HEK293 (cell line): ENCODE results near the gene CSK.

Experiments used
- CTCF ChIA-PET: fragments of 350-600 bp; formaldehyde crosslinking; extraction: SDS; loops from one replicate; lab custom pipeline; 2021; ENCODE audit warnings: antibody characterized with exemption; lab: Yijun Ruan, JAX
- POLR2A ChIA-PET: fragments of 300-600 bp; formaldehyde crosslinking; extraction: SDS; loops from one replicate; lab custom pipeline; 2020; ENCODE audit warnings: antibody characterized with exemption, inconsistent platforms; lab: Yijun Ruan, JAX
- H3K27ac ChIP-seq: fragments of 200-500 bp; sonication (Bioruptor generic); 2 replicates; pipeline ENCODE4 v1.5.1; 2014; ENCODE audit warnings: low read depth, low read length, control low read depth, inconsistent platforms; ENCODE audit errors: extremely low read depth
- H3K36me3 ChIP-seq, 2 experiments: fragments of 200-500 bp in 1 of 2; sonication (Bioruptor generic) in 1 of 2; 1 replicate in 1 of 2; 2 replicates in 1 of 2; pipeline ENCODE4 v1.5.1; 2014 to 2017; ENCODE audit warnings: inconsistent platforms in 2 of 2, low read length in 2 of 2; ENCODE audit not compliant: control insufficient read depth in 2 of 2, insufficient read depth in 1 of 2
- H3K4me1 ChIP-seq: fragments of 200-500 bp; sonication (Bioruptor generic); 2 replicates; pipeline ENCODE4 v1.5.1; 2014; ENCODE audit warnings: mild to moderate bottlenecking, low read length, inconsistent platforms; ENCODE audit not compliant: control insufficient read depth, insufficient read depth
- H3K4me3 ChIP-seq: 2 replicates; pipeline ENCODE4 v1.5.1; 2011; ENCODE audit warnings: low read depth, mild to moderate bottlenecking, control low read depth, low read length, moderate library complexity
- H3K9me3 ChIP-seq: fragments of 200-500 bp; sonication (Bioruptor generic); 2 replicates; pipeline ENCODE4 v1.5.1; 2014; ENCODE audit warnings: low read depth, low read length, inconsistent platforms; ENCODE audit not compliant: control insufficient read depth, insufficient read depth
- KLF10 ChIP-seq: fragments of 450-650 bp; IDR thresholded peaks from 2 replicates; pipeline ENCODE4 v1.5.1; 2018; ENCODE audit warnings: missing biosample characterization, mild to moderate bottlenecking, missing genetic modification characterization
- KLF16 ChIP-seq: fragments of 450-650 bp; formaldehyde crosslinking; IDR thresholded peaks from 2 replicates; pipeline ENCODE4 v1.5.1; 2017; ENCODE audit warnings: missing biosample characterization, missing genetic modification characterization
- OSR2 ChIP-seq: fragments of 450-650 bp; formaldehyde crosslinking; IDR thresholded peaks from 2 replicates; pipeline ENCODE4 v1.5.1; 2016; ENCODE audit warnings: missing biosample characterization, missing genetic modification characterization
- OVOL3 ChIP-seq: fragments of 450-650 bp; formaldehyde crosslinking; IDR thresholded peaks from 2 replicates; pipeline ENCODE4 v1.5.1; 2016; ENCODE audit warnings: missing biosample characterization, missing genetic modification characterization
- ZEB2 ChIP-seq: fragments of 450-650 bp; formaldehyde crosslinking; IDR thresholded peaks from 2 replicates; pipeline ENCODE4 v1.5.1; 2016; ENCODE audit warnings: missing biosample characterization, missing genetic modification characterization
- ZFP3 ChIP-seq: fragments of 450-650 bp; formaldehyde crosslinking; IDR thresholded peaks from 2 replicates; pipeline ENCODE4 v1.5.1; 2016; ENCODE audit warnings: low read depth, missing biosample characterization, missing genetic modification characterization
- ZNF133 ChIP-seq: fragments of 450-650 bp; formaldehyde crosslinking; IDR thresholded peaks from 2 replicates; pipeline ENCODE4 v1.5.1; 2016; ENCODE audit warnings: missing biosample characterization, missing genetic modification characterization
- ZNF19 ChIP-seq: fragments of 450-650 bp; formaldehyde crosslinking; IDR thresholded peaks from 2 replicates; pipeline ENCODE4; 2016; ENCODE audit warnings: missing biosample characterization, missing genetic modification characterization, low read depth
- ZNF335 ChIP-seq: fragments of 450-650 bp; formaldehyde crosslinking; conservative IDR thresholded peaks from 2 replicates; pipeline ENCODE4 v1.5.1; 2016; ENCODE audit warnings: missing biosample characterization, missing genetic modification characterization
- ZNF350 ChIP-seq: fragments of 450-650 bp; formaldehyde crosslinking; IDR thresholded peaks from 2 replicates; pipeline ENCODE4 v1.5.0; 2017; ENCODE audit warnings: missing biosample characterization, mild to moderate bottlenecking, missing genetic modification characterization
- ZNF37A ChIP-seq: fragments of 450-650 bp; IDR thresholded peaks from 2 replicates; pipeline ENCODE4 v1.5.1; 2018; ENCODE audit warnings: missing biosample characterization, missing genetic modification characterization
- ZNF510 ChIP-seq: fragments of 450-650 bp; formaldehyde crosslinking; IDR thresholded peaks from 2 replicates; pipeline ENCODE4 v1.5.1; 2018; ENCODE audit warnings: mild to moderate bottlenecking, missing genetic modification characterization, missing biosample characterization; ENCODE audit not compliant: insufficient replicate concordance
- ZNF624 ChIP-seq: fragments of 450-650 bp; formaldehyde crosslinking; IDR thresholded peaks from 2 replicates; pipeline ENCODE4 v1.5.1; 2017; ENCODE audit warnings: missing biosample characterization, missing genetic modification characterization
- ZNF843 ChIP-seq: fragments of 450-650 bp; formaldehyde crosslinking; IDR thresholded peaks from 2 replicates; pipeline ENCODE4 v1.5.1; 2016; ENCODE audit warnings: missing biosample characterization, missing genetic modification characterization
- TF ChIP-seq, protein P1 (sequence below): fragments of 450-650 bp; formaldehyde crosslinking; optimal IDR thresholded peaks from 2 replicates; pipeline ENCODE3; 2016; ENCODE audit warnings: missing biosample characterization, mild to moderate bottlenecking, missing genetic modification characterization
- TF ChIP-seq, protein P2 (sequence below): fragments of 450-650 bp; formaldehyde crosslinking; IDR thresholded peaks from 2 replicates; pipeline ENCODE4 v1.5.1; 2016; ENCODE audit warnings: missing biosample characterization, missing genetic modification characterization, low read depth
- TF ChIP-seq, protein P3 (sequence below): fragments of 450-650 bp; formaldehyde crosslinking; IDR thresholded peaks from 2 replicates; pipeline ENCODE4 v1.5.1; 2017; ENCODE audit warnings: missing biosample characterization, missing genetic modification characterization
- TF ChIP-seq, protein P4 (sequence below): fragments of 450-650 bp; formaldehyde crosslinking; IDR thresholded peaks from 2 replicates; pipeline ENCODE4 v1.5.1; 2016; ENCODE audit warnings: missing biosample characterization, missing genetic modification characterization

The CSK gene

DNA sequence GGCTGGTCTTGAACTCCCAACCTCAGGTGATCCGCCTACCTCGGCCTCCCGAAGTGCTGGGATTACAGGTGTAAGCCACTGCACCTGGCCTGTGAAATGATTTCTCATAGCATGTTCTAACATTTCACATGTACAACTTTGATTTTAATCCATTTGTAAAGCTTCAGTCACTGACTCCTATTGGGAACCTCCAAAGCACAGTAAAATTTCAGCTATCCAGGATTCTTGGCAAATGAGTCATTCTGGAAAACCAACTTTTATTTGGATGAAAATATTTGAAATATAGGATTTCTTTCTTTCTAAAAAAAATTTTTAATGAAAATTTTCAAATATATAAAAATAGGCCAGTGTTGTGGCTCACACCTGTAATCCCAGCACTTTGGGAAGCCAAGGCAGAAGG, 28.1 kb downstream of the CSK start:
- CTCF ChIA-PET: interaction anchor here (0.7 to 7.1 kb wide), 8 partner anchors 10 to 140 kb away, joined by 3 to 65 read pairs (median 4); no protein-coding TSS in a partner anchor
- POLR2A ChIA-PET: interaction anchor here (0.7 to 1.0 kb wide), 3 partner anchors 14 to 31 kb away, joined by 4 to 7 read pairs (median 4); no protein-coding TSS in a partner anchor
- no peak overlapping the region for H3K27ac ChIP-seq
- H3K4me3 ChIP-seq: no peak overlapping the region
- H3K36me3 ChIP-seq: no peaks in the 10 kb centered on the region; a peak in 1 of 3 replicates
- H3K4me1 ChIP-seq: no peaks in the 10 kb centered on the region
- TF ChIP-seq ZNF624 (tag by site-specific recombination): no peak
- TF ChIP-seq, protein P1, sequence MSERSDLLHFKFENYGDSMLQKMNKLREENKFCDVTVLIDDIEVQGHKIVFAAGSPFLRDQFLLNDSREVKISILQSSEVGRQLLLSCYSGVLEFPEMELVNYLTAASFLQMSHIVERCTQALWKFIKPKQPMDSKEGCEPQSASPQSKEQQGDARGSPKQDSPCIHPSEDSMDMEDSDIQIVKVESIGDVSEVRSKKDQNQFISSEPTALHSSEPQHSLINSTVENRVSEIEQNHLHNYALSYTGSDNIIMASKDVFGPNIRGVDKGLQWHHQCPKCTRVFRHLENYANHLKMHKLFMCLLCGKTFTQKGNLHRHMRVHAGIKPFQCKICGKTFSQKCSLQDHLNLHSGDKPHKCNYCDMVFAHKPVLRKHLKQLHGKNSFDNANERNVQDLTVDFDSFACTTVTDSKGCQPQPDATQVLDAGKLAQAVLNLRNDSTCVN (tag by site-specific recombination): no peak
- no peak for TF ChIP-seq ZFP3 (tag by site-specific recombination)
- no peak for TF ChIP-seq KLF16 (tag by site-specific recombination)
- no peak for TF ChIP-seq ZNF133 (tag by site-specific recombination)
- TF ChIP-seq ZEB2 (tag by site-specific recombination): no peak
- TF ChIP-seq OSR2: no peak
- no peak for TF ChIP-seq KLF10
- TF ChIP-seq, protein P2, sequence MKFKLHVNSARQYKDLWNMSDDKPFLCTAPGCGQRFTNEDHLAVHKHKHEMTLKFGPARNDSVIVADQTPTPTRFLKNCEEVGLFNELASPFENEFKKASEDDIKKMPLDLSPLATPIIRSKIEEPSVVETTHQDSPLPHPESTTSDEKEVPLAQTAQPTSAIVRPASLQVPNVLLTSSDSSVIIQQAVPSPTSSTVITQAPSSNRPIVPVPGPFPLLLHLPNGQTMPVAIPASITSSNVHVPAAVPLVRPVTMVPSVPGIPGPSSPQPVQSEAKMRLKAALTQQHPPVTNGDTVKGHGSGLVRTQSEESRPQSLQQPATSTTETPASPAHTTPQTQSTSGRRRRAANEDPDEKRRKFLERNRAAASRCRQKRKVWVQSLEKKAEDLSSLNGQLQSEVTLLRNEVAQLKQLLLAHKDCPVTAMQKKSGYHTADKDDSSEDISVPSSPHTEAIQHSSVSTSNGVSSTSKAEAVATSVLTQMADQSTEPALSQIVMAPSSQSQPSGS (tag by site-specific recombination): no peak
- TF ChIP-seq ZNF37A (tag by site-specific recombination): no peak
- TF ChIP-seq ZNF843 (tag by site-specific recombination): no peak
- no peak for TF ChIP-seq ZNF510 (tag by site-specific recombination)
- TF ChIP-seq, protein P3, sequence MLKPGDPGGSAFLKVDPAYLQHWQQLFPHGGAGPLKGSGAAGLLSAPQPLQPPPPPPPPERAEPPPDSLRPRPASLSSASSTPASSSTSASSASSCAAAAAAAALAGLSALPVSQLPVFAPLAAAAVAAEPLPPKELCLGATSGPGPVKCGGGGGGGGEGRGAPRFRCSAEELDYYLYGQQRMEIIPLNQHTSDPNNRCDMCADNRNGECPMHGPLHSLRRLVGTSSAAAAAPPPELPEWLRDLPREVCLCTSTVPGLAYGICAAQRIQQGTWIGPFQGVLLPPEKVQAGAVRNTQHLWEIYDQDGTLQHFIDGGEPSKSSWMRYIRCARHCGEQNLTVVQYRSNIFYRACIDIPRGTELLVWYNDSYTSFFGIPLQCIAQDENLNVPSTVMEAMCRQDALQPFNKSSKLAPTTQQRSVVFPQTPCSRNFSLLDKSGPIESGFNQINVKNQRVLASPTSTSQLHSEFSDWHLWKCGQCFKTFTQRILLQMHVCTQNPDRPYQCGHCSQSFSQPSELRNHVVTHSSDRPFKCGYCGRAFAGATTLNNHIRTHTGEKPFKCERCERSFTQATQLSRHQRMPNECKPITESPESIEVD (tag by site-specific recombination): no peak
- no peak for TF ChIP-seq ZNF350
- no peak for TF ChIP-seq OVOL3 (tag by site-specific recombination)
- TF ChIP-seq ZNF335 (tag by site-specific recombination): no peak
- H3K9me3 ChIP-seq: no peaks in the 10 kb centered on the region

DNA sequence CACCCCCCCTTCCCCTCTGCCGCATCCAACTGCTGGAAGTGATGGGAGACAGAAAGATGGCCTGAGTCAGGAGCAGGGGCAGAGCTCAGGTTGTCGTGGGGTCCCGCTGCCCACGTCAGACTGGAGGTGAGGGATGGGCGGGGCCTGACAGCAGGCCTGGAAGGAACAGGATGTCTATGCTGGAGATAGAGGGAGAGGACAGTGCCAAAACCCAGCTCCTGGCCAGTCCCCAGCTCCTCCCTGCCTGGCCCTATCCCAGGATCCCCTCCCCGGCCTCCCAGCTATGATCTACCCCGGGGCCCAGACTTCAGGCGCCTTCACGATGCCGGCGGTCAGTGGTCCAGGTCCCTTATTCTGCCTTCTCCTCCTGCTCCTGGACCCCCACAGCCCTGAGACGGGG, 30.7 kb downstream of the CSK start, which contains the start of gene LMAN1L:
Gene LMAN1L, plus strand, starts transcription at position 303 of the 400 bp plus-strand sequence. Its CDS starts 20 bp downstream, at position 323.
- Histone ChIP-seq H3K4me1 (no peaks in the 10 kb centered on the region), H3K36me3 (no peaks in the 10 kb centered on the region), H3K4me3 (no peak within 1 kb of the TSS), H3K9me3 (no peaks in the 10 kb centered on the region), H3K27ac (no peak within 1 kb of the TSS)
- no peak for TF ChIP-seq ZNF19
- TF ChIP-seq, protein P4, sequence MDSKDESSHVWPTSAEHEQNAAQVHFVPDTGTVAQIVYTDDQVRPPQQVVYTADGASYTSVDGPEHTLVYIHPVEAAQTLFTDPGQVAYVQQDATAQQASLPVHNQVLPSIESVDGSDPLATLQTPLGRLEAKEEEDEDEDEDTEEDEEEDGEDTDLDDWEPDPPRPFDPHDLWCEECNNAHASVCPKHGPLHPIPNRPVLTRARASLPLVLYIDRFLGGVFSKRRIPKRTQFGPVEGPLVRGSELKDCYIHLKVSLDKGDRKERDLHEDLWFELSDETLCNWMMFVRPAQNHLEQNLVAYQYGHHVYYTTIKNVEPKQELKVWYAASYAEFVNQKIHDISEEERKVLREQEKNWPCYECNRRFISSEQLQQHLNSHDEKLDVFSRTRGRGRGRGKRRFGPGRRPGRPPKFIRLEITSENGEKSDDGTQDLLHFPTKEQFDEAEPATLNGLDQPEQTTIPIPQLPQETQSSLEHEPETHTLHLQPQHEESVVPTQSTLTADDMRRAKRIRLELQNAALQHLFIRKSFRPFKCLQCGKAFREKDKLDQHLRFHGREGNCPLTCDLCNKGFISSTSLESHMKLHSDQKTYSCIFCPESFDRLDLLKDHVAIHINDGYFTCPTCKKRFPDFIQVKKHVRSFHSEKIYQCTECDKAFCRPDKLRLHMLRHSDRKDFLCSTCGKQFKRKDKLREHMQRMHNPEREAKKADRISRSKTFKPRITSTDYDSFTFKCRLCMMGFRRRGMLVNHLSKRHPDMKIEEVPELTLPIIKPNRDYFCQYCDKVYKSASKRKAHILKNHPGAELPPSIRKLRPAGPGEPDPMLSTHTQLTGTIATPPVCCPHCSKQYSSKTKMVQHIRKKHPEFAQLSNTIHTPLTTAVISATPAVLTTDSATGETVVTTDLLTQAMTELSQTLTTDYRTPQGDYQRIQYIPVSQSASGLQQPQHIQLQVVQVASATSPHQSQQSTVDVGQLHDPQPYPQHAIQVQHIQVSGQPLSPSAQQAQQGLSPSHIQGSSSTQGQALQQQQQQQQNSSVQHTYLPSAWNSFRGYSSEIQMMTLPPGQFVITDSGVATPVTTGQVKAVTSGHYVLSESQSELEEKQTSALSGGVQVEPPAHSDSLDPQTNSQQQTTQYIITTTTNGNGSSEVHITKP (tag by site-specific recombination): 0 out of 2 replicates have a peak, but pooled peaks have one; percentile 13
- ChIA-PET POLR2A (interaction anchor here (0.6 kb wide), 1 partner anchor 13 kb away, joined by 3 read pairs; no protein-coding TSS in a partner anchor), CTCF (interaction anchor here (0.8 to 7.1 kb wide), 2 partner anchors 21 to 42 kb away, joined by 4 to 65 read pairs; no protein-coding TSS in a partner anchor)
